HEK293T (cell line): ENCODE data around the gene NFYC.

Experiments
- FOXK2 ChIP-seq: fragments of 450-650 bp; IDR thresholded peaks from 2 replicates; pipeline ENCODE4 v1.6.1; 2016; ENCODE audit warnings: mild to moderate bottlenecking
- FOXM1 ChIP-seq: fragments of 450-650 bp; IDR thresholded peaks from 2 replicates; pipeline ENCODE4 v1.6.1; 2017; ENCODE audit warnings: mild to moderate bottlenecking, borderline replicate concordance

- TF ChIP-seq FOXK2 (no peak), FOXM1 (no peak)
Measured at GRCh38 chr1:40664167-40664537, 27.4 kb upstream of the NFYC start.
